HG03060 (cell line): ENCODE data around the gene CSE1L.
"Not testable (repeated sequence)": the region's sequence is repeated elsewhere in the genome, so short reads cannot be mapped to it uniquely, and the experiment has no call there.

Source experiments
- ATAC-seq: cut with Tn5 transposase; IDR thresholded peaks from one replicate; pipeline ENCODE4 v1.9.1; 2021; ENCODE audit warnings: low read depth, moderate number of reproducible peaks; ENCODE audit not compliant: unreplicated experiment

Gene CSE1L

DNA sequence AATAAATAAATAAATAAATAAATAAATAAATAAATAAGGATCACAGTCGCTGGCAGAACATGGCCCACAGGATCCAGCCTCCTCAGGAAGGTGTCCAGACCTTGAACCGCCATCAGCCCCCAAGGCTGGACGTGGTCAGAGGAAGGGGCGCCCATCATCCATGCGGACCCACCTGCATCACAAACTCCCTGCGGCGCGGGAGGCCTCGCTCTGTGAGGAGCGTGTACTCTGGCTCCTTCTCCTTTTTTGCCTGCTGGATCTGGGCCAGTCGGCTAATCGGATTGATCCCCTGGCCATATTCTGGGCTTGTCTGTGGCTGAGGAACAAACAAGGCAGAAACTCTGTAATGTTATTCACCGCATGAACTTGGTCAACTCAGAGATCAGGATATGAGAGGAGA, 76.8 kb downstream of the CSE1L start:
- no peak for ATAC-seq

GRCh38 chr20:49123982-49124381, 77.9 kb downstream of the CSE1L start:
- ATAC-seq, result no peak

DNA sequence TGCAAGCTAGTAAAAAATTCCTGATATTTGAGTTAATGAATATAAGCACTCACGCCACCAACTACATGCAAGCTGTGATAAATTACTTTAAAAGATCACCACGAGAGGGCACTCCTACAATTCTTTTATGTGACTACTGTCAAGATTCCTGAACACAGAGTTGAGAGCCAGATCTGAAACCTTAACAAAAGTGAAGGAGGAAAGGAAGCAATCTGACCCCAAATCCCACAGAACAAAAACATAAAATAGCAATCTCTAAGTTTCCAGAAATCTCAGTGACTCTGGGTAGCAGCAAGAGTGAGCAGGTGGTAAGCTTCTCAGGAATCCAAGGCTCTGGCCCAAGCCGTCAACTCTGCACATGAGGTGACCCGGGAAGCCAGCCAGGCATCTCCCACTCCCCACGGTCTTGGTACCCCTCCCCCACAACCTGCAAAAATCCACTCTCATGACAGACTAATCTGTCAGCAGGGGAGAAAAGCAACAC, 86.9 kb downstream of the CSE1L start:
- no peak for ATAC-seq

DNA sequence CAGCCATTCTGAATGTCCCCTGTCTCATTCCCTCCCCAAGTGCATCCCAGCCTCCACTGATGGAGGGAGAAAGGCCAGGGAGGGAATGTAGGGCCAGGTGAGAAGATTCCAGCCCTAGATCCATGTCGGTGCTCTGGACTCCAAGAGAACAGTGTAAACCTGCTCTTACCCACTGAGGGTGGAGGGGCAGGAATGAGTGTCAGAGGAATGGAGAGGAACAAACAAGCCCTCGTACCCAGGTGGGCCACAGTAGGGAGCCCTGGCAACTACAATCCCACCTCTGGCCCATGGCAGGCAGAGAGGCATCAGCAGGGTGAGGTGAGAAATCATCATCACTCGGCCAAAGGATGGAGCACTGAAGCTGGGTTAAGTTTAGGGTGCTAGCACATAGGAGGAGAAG, 87.5 kb downstream of the CSE1L start:
- ATAC-seq, result no peak

- ATAC-seq, result not testable (repeated sequence)
These were observed 88.7 kb downstream of the CSE1L start for GRCh38 chr20:49134797-49135196.

DNA sequence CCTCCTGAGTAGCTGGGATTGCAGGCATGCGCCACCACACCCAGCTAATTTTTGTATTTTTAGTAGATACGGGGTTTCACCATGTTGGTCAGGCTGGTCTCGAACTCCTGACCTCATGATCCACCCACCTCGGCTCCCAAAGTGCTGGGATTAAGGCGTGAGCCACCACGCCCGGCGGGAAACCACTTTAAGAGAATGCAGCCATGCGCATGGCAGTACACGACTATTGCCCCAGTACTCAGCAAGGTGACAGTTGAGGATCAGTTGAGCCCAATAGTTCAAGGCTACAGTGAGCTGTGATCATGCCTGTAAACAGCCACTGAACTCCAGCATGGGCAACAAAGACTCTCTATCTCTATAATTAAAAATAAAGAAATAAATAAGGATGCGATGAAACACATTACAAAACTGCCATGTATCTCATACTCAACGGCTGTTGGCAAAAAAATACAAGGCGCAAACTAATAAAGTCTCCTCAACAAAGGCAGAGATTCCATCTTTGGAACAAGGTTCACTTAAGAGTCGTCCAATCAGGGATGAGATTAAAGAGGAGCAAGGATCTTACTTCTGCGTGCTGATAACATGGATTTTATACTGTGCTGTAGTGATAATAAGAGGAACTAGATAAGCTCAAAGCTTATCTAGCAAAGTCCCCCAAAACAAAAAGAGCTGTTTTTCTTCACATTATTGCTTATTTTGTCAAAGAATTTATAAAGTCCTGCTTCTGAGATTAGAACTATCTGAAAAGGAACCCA, 90.9 kb downstream of the CSE1L start:
- no peak for ATAC-seq

DNA sequence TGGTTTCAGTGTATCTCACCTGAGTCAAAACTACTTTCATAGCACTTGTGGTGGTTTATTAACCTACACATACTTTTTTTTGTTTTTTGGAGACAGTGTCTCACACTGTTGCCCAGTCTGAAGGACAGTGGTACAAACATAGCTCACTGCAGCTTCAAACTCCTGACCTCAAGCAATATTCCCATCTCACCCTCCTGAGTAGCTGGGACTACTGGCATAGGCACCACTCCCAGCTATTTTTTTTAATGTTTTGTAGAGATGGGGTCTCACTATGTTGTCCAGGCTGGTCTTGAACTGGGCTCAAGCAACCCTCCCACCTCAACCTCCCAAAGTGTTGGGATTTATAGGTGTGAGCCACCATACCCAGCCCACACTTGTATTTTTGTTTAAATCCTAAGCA, 92.3 kb downstream of the CSE1L start:
- ATAC-seq, result no peak

- ATAC-seq, result no peak
These were observed 94.3 kb downstream of the CSE1L start for GRCh38 chr20:49140411-49140810.

DNA sequence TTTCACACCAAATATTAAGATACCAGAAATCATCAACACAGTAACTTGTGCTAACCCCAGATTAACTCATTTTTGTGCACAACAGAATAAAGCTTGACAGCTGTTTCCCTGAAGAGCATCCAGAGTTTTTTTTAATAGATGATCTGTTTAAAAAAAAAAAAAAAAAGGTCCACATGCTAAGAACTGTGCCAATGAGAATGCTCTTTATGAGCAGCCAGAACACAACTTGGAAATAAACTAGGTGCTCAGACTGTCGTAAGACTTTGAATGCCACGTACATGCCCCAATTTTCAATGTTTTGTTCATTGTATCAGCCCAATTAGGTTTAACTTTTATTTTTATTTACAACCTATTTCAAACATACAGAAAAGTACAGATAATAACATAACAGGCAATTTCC, 94.7 kb downstream of the CSE1L start:
- no peak for ATAC-seq
